ENCODE data around the gene GAP43. TPM values are rescaled to one million over a fixed set of nuclear protein-coding genes. Genes with fewer than 3 reads are reported as not detected.

The GAP43 gene
- total and polyA plus RNA-seq, 5 donors, result 0.37 to 1.0 (median 0.68) TPM; not detected in 1

DNA sequence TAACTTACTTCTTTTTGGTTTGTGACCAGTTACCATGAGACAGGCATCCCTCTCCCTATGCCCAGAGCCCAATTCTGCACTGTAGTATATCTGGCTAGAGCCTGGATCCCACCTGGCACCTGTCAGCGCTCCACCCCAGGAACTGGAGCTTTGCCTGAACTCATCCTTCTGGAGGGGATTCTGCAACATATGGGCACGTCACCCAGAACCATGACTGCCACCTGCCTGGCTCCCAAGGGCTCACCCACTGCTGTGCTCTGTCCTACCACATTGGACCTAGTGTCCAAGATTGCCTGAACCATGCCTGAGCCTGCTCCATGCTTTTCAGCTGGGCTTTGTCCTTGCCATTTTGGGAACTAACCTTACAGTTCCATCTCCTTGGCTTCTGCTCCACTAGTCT lies 21.1 kb upstream of the GAP43 start:
- Histone ChIP-seq H3K9me3 (ENCODE audit: control insufficient read depth, low read length) (no peaks in the 10 kb centered on the region), H3K27me3 (ENCODE audit: control insufficient read depth, insufficient read depth) (no peaks in the 10 kb centered on the region), H3K27ac (ENCODE audit: low read length) (no peak overlapping the region), H3K4me1 (ENCODE audit: control insufficient read depth, insufficient read depth, low read length) (no peaks in the 10 kb centered on the region), H3K4me3 (ENCODE audit: low read length) (no peak overlapping the region)
- DNase-seq (no peak), ATAC-seq (no peak)
- intact Hi-C loops (cut with DNase I), result no loop called here
- WGBS, result 92% methylated on average over 2 of the region's 2 CpGs

DNA sequence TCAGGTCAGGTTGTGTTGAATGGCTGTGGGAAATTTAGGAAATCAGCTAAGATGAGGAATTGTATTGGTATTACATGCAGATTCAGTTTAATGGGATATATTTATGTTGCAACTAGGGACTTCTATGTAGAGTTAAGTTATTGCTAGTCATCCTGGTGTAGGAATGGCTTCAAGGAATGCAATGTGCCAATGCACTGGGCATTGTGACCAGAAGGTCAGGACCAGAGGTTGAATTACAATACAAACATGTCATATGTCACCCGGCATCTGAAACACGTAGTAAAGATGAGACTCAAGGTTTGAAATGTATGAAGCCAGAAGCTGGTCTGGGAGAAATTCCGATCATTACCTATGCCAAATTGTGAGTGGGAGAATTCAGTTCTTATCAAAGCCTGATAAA lies 11.7 kb upstream of the GAP43 start:
- ATAC-seq (no peak), DNase-seq (no peak)
- Histone ChIP-seq H3K27me3 (ENCODE audit: control insufficient read depth, insufficient read depth) (no peaks in the 10 kb centered on the region), H3K4me3 (ENCODE audit: low read length) (no peak overlapping the region), H3K9me3 (ENCODE audit: control insufficient read depth, low read length) (no peaks in the 10 kb centered on the region), H3K27ac (ENCODE audit: low read length) (no peak overlapping the region), H3K4me1 (ENCODE audit: control insufficient read depth, insufficient read depth, low read length) (no peaks in the 10 kb centered on the region)
- WGBS, result 95% methylated on average over 3 of the region's 3 CpGs
- intact Hi-C loops (cut with DNase I), result no loop called here

DNA sequence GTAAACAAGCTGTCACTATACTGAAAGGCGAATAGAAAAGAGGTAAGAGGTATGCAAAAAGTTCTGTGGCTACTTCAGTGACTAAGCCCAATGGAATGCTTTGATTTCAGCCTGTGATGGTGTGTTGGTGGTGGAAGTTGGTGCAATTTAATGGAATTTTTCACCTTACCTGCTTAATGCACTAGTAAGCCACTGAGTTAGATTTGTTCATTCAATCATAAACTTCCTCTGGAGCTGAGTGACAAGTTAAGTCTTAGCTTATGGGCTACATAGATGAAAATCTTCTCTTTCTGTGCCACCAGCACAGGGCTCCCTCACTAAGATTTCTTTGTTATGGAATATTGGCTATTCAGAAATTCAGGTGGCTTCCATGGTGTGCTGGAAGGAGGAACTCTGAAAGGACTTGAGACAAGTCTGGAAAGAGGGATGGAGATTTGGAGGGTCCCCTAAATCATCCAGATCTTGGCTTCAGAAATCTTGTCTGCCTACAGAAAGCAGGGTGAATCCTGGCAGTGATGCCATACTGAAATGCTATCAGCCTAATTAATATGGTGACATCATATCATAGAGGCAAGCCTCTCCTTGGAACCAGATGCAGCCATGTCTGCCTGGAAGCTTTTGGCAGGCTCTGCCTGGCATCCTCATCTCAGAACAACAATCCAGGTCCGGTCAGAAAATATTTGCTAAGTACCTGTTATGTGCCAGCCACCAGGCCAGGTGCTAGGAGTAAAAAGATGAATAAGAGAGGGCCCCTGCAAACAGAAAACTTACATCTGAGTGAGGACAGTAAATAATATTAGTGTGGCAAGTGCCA lies 8.1 kb upstream of the GAP43 start:
- H3K27ac ChIP-seq (ENCODE audit: low read length), result no peak overlapping the region
- no peak overlapping the region for H3K4me3 ChIP-seq (ENCODE audit: low read length)
- no peaks in the 10 kb centered on the region for H3K9me3 ChIP-seq (ENCODE audit: control insufficient read depth, low read length)
- H3K4me1 ChIP-seq (ENCODE audit: control insufficient read depth, insufficient read depth, low read length), result no peaks in the 10 kb centered on the region
- WGBS, result 84% methylated on average over 2 of the region's 2 CpGs
- DNase-seq (no peak), ATAC-seq (no peak)
- no peaks in the 10 kb centered on the region for H3K27me3 ChIP-seq (ENCODE audit: control insufficient read depth, insufficient read depth)
- intact Hi-C loops (cut with DNase I), result no loop called here

DNA sequence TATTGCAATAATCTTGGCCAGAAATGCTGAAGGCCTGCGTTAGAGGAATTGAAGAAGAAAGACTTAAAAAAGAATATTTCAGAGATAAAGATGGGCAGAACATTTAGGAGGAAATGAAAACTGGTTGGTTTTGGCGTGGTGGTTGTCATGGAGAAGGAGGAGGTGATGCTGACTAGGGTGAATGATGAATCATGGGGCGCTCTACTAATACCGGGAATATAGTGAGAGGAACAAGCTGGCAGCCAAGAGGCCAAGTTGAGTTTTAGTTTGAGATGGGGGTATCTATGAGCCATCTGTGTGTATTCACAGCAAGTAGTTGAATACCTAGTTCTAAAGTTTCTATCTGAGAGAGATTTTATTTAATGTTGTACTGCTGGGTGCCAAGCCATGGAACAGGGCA lies 6.8 kb upstream of the GAP43 start:
- DNase-seq, result no peak
- intact Hi-C loops (cut with DNase I), result no loop called here
- Histone ChIP-seq H3K27me3 (ENCODE audit: control insufficient read depth, insufficient read depth) (no peaks in the 10 kb centered on the region), H3K9me3 (ENCODE audit: control insufficient read depth, low read length) (no peaks in the 10 kb centered on the region), H3K4me3 (ENCODE audit: low read length) (no peak overlapping the region), H3K27ac (ENCODE audit: low read length) (no peak overlapping the region), H3K4me1 (ENCODE audit: control insufficient read depth, insufficient read depth, low read length) (no peaks in the 10 kb centered on the region)
- WGBS, result 88% methylated on average over 4 of the region's 4 CpGs
- no peak for ATAC-seq

DNA sequence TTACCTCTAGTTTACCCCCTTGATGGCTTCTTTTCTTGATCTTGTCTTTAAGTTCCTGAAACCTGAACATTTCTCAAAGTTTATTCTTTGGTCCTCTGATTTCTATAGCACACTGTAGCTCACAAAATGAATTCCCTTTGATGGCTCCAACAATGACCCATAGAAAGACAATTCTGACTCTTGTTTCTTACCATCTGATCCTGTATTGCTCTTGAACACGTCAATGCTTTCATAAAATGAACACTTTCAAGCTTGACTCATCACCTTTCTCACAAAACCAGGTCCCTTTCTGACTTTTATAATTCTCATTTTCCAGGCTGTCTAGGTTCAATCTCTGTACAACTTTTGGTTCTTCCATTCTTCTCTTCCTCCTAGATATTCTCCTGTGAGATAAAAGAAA lies 5.7 kb upstream of the GAP43 start:
- intact Hi-C loops (cut with DNase I), result no loop called here
- ATAC-seq, result no peak
- no peaks in the 10 kb centered on the region for H3K27me3 ChIP-seq (ENCODE audit: control insufficient read depth, insufficient read depth)
- H3K9me3 ChIP-seq (ENCODE audit: control insufficient read depth, low read length), result no peaks in the 10 kb centered on the region
- no peak overlapping the region for H3K4me3 ChIP-seq (ENCODE audit: low read length)
- H3K27ac ChIP-seq (ENCODE audit: low read length), result no peak overlapping the region
- no peak for DNase-seq
- 86% methylated on average over 1 of the region's 1 CpG for WGBS
- H3K4me1 ChIP-seq (ENCODE audit: control insufficient read depth, insufficient read depth, low read length), result no peaks in the 10 kb centered on the region

DNA sequence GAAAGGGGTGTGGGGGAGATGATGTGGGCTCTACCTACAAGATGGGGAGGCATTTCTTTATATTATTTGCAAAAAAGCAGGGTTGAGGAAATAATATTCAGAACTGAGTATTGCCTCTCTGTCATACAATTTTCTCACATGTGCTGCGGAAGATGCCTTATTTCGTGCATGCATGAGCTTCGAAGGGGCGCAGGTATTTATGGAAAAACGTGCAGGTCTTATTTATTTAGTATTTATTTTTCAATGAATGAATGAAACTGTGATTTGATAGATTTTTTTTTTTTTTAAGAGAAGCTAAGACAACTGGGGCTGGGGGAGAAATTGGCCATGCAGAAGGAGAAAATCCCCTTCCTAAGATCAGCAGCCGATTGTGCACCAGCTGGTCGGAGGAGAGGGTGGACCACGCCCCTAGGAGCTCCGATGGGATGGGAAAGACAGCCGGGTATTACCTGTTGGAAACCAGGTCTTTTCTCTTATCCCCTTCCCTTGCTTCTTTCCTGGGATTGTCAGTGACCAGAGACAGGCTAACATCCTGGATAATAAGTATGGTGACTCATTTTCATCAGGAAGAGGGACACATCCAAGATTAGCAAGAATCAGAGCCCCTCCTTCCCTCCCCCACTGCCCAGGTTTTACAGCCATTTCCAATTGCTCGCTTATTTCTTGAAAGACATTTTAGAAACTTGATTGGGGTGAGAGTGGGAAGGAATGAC lies 875 bp downstream of the GAP43 start:
- no peaks in the 10 kb centered on the region for H3K27me3 ChIP-seq (ENCODE audit: control insufficient read depth, insufficient read depth)
- 15% methylated on average over 11 of the region's 11 CpGs for WGBS

DNA sequence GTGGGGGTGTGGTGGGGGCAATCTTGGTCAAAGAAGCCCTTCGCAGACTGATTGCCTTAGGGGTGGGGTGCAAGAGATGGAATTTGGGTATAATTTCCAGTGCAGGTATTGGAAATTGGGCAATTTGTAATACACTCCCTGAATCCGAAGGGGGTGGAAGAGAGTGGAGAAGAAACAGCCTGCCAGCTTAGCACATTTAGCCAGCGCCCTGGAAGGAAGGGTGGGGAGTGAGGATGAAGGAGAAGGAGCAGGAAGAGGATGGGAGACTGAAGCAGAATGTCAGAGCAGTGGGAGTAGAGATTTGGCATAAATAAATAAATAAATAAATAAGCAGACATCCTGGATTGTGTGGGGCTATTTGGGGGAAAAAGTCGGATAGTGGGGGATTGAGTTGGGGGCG lies 1.6 kb downstream of the GAP43 start:
- H3K27ac ChIP-seq (ENCODE audit: low read length), result no peak overlapping the region
- no peaks in the 10 kb centered on the region for H3K27me3 ChIP-seq (ENCODE audit: control insufficient read depth, insufficient read depth)
- 38% methylated on average over 5 of the region's 5 CpGs for WGBS
- peaks cover 2% of the 10 kb centered on the region for H3K4me1 ChIP-seq (ENCODE audit: control insufficient read depth, insufficient read depth, low read length)
- ATAC-seq, result no peak
- DNase-seq, result no peak
- no peaks in the 10 kb centered on the region for H3K9me3 ChIP-seq (ENCODE audit: control insufficient read depth, low read length)
- intact Hi-C loops (cut with DNase I), result no loop called here
- no peak overlapping the region for H3K4me3 ChIP-seq (ENCODE audit: low read length)

More for the DNA sequence above, 875 bp downstream of the GAP43 start:
- intact Hi-C loops (cut with DNase I), result no loop called here
- no peak overlapping the region for H3K4me3 ChIP-seq (ENCODE audit: low read length)
- no peak for DNase-seq
- H3K27ac ChIP-seq (ENCODE audit: low read length), result no peak overlapping the region
- H3K9me3 ChIP-seq (ENCODE audit: control insufficient read depth, low read length), result no peaks in the 10 kb centered on the region
- no peak for ATAC-seq
- peaks cover 2% of the 10 kb centered on the region for H3K4me1 ChIP-seq (ENCODE audit: control insufficient read depth, insufficient read depth, low read length)

DNA sequence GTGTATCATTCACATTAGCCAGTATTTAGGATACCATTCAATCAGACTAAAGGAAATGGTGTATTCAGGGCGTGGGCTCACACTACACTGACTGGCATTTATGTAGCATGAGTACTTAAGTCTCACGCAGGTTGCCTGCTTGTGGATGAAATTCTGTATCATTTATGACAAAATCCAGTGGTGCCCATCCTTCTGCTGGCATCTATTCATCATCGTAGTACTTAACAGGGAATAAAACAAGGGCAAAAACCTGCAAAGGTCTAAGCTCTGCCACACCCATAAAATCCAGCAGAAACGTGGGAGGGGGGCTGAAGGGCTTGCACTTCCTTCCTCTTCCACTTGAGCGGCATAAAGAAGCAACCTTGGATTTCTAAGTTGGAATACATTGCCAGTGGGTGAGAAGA lies 2.7 kb downstream of the GAP43 start:
- WGBS, result 38% methylated on average over 5 of the region's 5 CpGs
- H3K4me1 ChIP-seq (ENCODE audit: control insufficient read depth, insufficient read depth, low read length), result peaks cover 2% of the 10 kb centered on the region
- no peak for DNase-seq
- ATAC-seq, result no peak
- H3K9me3 ChIP-seq (ENCODE audit: control insufficient read depth, low read length), result no peaks in the 10 kb centered on the region
- intact Hi-C loops (cut with DNase I), result no loop called here
- H3K27ac ChIP-seq (ENCODE audit: low read length), result no peak overlapping the region
- H3K4me3 ChIP-seq (ENCODE audit: low read length), result no peak overlapping the region
- no peaks in the 10 kb centered on the region for H3K27me3 ChIP-seq (ENCODE audit: control insufficient read depth, insufficient read depth)

DNA sequence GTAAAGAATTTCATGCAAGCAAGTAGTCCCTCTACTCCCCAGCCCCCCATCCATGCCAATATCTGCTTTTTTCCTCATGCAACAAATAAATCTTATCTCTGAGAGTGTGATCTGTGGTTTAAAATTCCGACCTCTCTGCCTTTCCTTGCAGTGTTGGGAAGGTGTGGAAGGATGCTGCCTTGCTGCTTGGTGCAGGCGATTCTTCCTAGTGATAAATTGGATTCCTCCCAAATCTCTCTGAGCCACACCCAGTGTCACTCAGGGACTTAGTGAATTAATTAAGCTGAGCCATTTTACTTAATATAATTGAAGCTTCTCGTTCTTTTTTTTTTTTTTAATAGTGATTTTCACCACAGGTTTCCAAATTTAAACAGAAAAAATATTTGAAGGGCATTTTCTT lies 3.4 kb downstream of the GAP43 start:
- intact Hi-C loops (cut with DNase I), result no loop called here
- WGBS, result 31% methylated on average over 3 of the region's 3 CpGs
- Histone ChIP-seq H3K27ac (ENCODE audit: low read length) (no peak overlapping the region), H3K4me3 (ENCODE audit: low read length) (no peak overlapping the region), H3K4me1 (ENCODE audit: control insufficient read depth, insufficient read depth, low read length) (peaks cover 2% of the 10 kb centered on the region), H3K27me3 (ENCODE audit: control insufficient read depth, insufficient read depth) (no peaks in the 10 kb centered on the region), H3K9me3 (ENCODE audit: control insufficient read depth, low read length) (no peaks in the 10 kb centered on the region)
- DNase-seq (no peak), ATAC-seq (no peak)

DNA sequence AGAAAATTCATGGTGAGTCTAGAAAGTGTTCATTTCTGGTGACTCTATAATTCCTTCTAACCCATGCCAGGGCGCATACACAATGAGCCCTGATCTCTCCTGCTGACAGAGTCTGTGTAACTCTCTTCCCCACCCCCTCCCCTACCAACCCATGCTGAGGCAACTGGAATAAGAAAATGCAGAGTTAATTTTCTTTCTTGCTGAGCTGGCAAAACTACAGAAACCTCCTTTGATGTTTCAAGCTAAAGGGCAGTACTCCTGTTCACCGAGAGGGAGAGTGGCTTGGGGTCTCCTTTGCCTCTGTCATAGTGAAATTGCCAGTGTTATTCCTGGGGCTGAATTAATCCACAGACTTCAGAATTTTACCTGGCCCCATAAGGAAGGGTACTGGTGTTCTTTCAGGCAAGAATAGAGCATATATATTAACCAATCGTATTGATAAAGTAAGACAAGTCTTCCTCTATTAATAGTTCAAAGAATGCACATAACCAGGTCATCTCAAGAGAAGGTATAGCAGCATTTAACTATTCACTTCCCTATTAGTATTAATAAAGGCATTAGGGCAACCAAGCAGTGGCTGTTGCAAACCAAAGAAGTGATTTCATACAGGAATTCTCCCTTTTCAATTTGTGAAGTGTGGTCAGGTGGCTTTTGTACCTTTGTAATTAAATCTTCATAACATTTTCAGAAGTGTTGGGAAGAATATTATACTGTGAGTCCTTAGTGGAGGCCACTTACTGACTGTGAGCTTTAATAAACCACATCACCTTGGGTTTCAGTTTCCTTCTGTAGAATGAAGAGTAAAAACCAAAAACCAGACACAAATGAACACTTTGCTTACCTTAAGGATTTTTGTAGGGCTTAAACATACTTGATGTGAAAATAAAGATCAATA lies 4.1 kb downstream of the GAP43 start:
- DNase-seq (no peak), ATAC-seq (no peak)
- Histone ChIP-seq H3K4me1 (ENCODE audit: control insufficient read depth, insufficient read depth, low read length) (peaks cover 2% of the 10 kb centered on the region), H3K27ac (ENCODE audit: low read length) (no peak overlapping the region), H3K4me3 (ENCODE audit: low read length) (no peak overlapping the region), H3K9me3 (ENCODE audit: control insufficient read depth, low read length) (no peaks in the 10 kb centered on the region), H3K27me3 (ENCODE audit: control insufficient read depth, insufficient read depth) (no peaks in the 10 kb centered on the region)
- intact Hi-C loops (cut with DNase I), result no loop called here
- WGBS, result 58% methylated on average over 3 of the region's 3 CpGs

DNA sequence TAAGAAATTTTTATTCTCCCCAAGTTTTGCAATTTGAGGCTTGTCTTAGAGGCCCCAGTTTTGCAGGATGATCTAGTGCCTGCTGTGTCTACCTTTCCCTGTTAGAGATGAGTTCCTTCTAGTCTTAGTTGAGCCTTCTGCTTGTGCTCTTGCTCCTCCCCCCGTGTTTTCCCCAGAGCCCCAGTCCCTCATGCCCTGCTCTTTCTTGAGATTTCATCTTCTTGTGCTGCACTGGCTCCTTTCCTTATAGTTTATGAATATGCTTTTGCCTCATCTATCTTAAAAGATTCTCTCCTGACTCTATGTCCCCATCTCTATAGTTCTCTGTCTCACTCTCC lies 4.7 kb downstream of the GAP43 start:
- WGBS, result 40% methylated on average over 1 of the region's 1 CpG
- no peak for DNase-seq
- no peaks in the 10 kb centered on the region for H3K27me3 ChIP-seq (ENCODE audit: control insufficient read depth, insufficient read depth)

More for the DNA sequence above, 4.7 kb downstream of the GAP43 start:
- intact Hi-C loops (cut with DNase I), result no loop called here
- no peak for ATAC-seq
- peaks cover 2% of the 10 kb centered on the region for H3K4me1 ChIP-seq (ENCODE audit: control insufficient read depth, insufficient read depth, low read length)
- H3K27ac ChIP-seq (ENCODE audit: low read length), result no peak overlapping the region
- H3K9me3 ChIP-seq (ENCODE audit: control insufficient read depth, low read length), result no peaks in the 10 kb centered on the region
- H3K4me3 ChIP-seq (ENCODE audit: low read length), result no peak overlapping the region
